Lower lobe of right lung (tissue), 2 donors: Measurements from ENCODE around the gene SEC22A. TPM values are rescaled to one million over a fixed set of nuclear protein-coding genes. Genes with fewer than 3 reads are reported as not detected.
A peak's percentile ranks its signal among the peaks of the same experiment; 100 is the strongest.

Experiments
- ATAC-seq, 2 donors: fragments of 200-7000 bp; cut with Tn5 transposase; one replicate each; pipeline ENCODE4 v1.9.1; 2020 to 2022; ENCODE audit warnings: mild to moderate bottlenecking in 2 of 2, moderate library complexity in 2 of 2
- DNase-seq: peaks from one replicate; pipeline ENCODE4 v3.0.0-alpha.2; 2020
- H3K27ac ChIP-seq: fragments of 200-600 bp; one replicate; pipeline ENCODE4 v1.8.0; 2022
- H3K27me3 ChIP-seq: fragments of 200-600 bp; one replicate; pipeline ENCODE4 v1.8.0; 2022; ENCODE audit warnings: low read depth
- H3K36me3 ChIP-seq: fragments of 200-600 bp; one replicate; pipeline ENCODE4 v1.8.0; 2022; ENCODE audit warnings: mild to moderate bottlenecking
- H3K4me1 ChIP-seq: fragments of 200-600 bp; one replicate; pipeline ENCODE4 v1.8.0; 2022
- H3K4me3 ChIP-seq: fragments of 200-600 bp; one replicate; pipeline ENCODE4 v1.8.0; 2022; ENCODE audit warnings: mild to moderate bottlenecking
- H3K9me3 ChIP-seq: fragments of 200-600 bp; one replicate; pipeline ENCODE4 v1.8.0; 2022
- CTCF ChIP-seq: fragments of 200-600 bp; IDR thresholded peaks from one replicate; pipeline ENCODE4 v1.8.0; 2022; ENCODE audit warnings: antibody characterized with exemption, mild to moderate bottlenecking
- intact Hi-C: fragments of 100-400 bp; cut with DNase I; formaldehyde crosslinking; loops from one replicate; pipeline ENCODE4 v1.11.0; 2022
- total RNA-seq: library from RNA; stranded (reverse); fragmentation: NEBNext Ultra II Directional; extraction: Animal tissue kit (Norgen Biotek cat#: 25700); gene quantifications from one replicate; pipeline ENCODE4 v1.2.1, GENCODE V29; 2021
- donor health status: DM: no; HTN: yes; CAD: no; lungs with severe emphysema.

SEC22A gene
- total RNA-seq, 1 donor from 2014 or later, result 15.5 TPM

GRCh38 chr3:123317716-123318115 lies 116.0 kb downstream of the SEC22A start:
- ATAC-seq (no peak), DNase-seq (peak; percentile 20)
- Histone ChIP-seq H3K36me3 (no peaks in the 10 kb centered on the region), H3K4me3 (no peak overlapping the region), H3K27ac (no peak overlapping the region), H3K27me3 (no peaks in the 10 kb centered on the region), H3K4me1 (no peaks in the 10 kb centered on the region), H3K9me3 (no peaks in the 10 kb centered on the region)
- TF ChIP-seq CTCF, result no peak
- intact Hi-C loops, result no loop called here

DNA sequence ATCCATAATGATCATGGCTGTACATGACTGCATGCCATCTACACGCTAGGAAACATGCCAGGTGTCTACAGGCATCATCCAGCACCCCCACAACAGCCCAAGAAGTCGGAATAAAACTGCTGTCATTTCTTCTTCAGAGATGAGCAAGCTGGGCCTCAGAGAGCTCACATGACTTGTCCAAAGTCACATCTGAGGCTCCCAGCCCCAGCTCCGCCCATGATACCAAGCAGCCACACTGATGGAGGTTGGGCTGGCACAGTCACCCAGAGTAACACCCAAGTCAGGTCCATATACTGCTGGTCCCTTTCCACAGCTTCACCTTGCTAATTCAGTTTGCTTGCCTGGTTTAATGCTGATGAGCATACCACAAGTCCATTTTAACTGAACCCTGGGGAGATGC lies 116.6 kb downstream of the SEC22A start:
- Histone ChIP-seq H3K9me3 (no peaks in the 10 kb centered on the region), H3K4me1 (no peaks in the 10 kb centered on the region), H3K36me3 (no peaks in the 10 kb centered on the region), H3K4me3 (no peak overlapping the region), H3K27me3 (no peaks in the 10 kb centered on the region), H3K27ac (no peak overlapping the region)
- intact Hi-C loops, result no loop called here
- DNase-seq (peak; percentile 33), ATAC-seq (no peak)
- TF ChIP-seq CTCF, result no peak

DNA sequence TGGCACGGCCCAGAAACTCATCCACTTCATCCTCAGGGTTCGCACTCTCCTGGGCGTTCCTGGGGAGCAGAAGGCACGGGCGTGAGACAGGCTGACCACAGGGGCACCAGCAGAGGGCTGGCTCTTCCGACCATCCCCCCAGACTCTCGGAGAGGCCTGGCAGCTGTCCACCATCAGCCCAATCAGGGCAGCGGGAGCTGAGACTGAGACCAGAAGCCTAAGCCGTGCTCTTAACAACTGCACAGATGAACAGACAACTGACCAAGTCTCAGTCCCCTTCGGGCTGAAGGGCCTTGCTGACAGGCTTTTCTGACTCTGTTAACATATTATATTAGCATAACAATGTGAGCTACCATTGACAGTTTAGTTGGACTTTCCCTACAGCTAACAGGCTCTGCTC lies 118.0 kb downstream of the SEC22A start:
- ATAC-seq, result no peak
- TF ChIP-seq CTCF, result no peak
- Histone ChIP-seq H3K9me3 (no peaks in the 10 kb centered on the region), H3K4me1 (no peaks in the 10 kb centered on the region), H3K4me3 (no peak overlapping the region), H3K27ac (no peak overlapping the region), H3K27me3 (no peaks in the 10 kb centered on the region), H3K36me3 (no peaks in the 10 kb centered on the region)
- DNase-seq, result peak; percentile 37
- intact Hi-C loops, result no loop called here

GRCh38 chr3:123320221-123320620 lies 118.5 kb downstream of the SEC22A start:
- ATAC-seq, result peak; percentile 56 to 74
- Histone ChIP-seq H3K27me3 (no peaks in the 10 kb centered on the region), H3K27ac (no peak overlapping the region), H3K4me3 (no peak overlapping the region), H3K9me3 (no peaks in the 10 kb centered on the region), H3K4me1 (no peaks in the 10 kb centered on the region), H3K36me3 (no peaks in the 10 kb centered on the region)
- TF ChIP-seq CTCF, result no peak
- DNase-seq, result no peak
- intact Hi-C loops, result no loop called here

GRCh38 chr3:123321806-123322205 lies 120.1 kb downstream of the SEC22A start:
- H3K27ac ChIP-seq, result no peak overlapping the region
- H3K4me1 ChIP-seq, result no peaks in the 10 kb centered on the region
- H3K9me3 ChIP-seq, result no peaks in the 10 kb centered on the region
- ATAC-seq (no peak), DNase-seq (no peak)
- no peak overlapping the region for H3K4me3 ChIP-seq
- no peaks in the 10 kb centered on the region for H3K36me3 ChIP-seq
- no peaks in the 10 kb centered on the region for H3K27me3 ChIP-seq
- no peak for TF ChIP-seq CTCF
- intact Hi-C loops, result no loop called here

DNA sequence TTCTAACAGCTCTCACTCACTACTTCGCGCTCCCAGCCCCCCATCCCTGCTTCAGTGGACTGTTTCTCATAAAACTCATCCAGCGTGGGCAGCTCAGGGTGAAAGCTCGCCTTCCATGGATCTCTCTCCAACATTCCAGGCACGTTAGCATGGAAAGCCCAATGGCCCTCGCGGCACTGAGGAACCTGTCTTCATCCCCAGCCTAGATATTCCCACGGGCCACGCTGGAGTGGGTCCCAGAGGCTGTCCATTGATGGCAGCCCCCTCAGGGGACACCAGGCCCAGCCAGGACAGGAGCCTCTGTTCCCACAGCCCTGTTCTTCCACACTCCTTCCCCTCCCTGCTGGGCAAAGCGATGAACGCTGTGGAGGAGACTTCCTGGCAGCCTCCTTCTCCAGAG lies 121.1 kb downstream of the SEC22A start:
- H3K9me3 ChIP-seq, result no peaks in the 10 kb centered on the region
- peak; percentile 21 for DNase-seq
- no peaks in the 10 kb centered on the region for H3K36me3 ChIP-seq
- no peaks in the 10 kb centered on the region for H3K4me1 ChIP-seq
- H3K27me3 ChIP-seq, result no peaks in the 10 kb centered on the region
- H3K4me3 ChIP-seq, result no peak overlapping the region
- ATAC-seq, result no peak
- no peak for TF ChIP-seq CTCF
- intact Hi-C loops, result no loop called here
- no peak overlapping the region for H3K27ac ChIP-seq
